ENCODE data around the gene EGLN1.

The EGLN1 gene

GRCh38 chr1:231337043-231337471, 85.0 kb downstream of the EGLN1 start:
- peak overlapping the region; percentile 92 for H3K4me3 ChIP-seq
- no peak for TF ChIP-seq CTCF (IDR thresholded peaks at IDR 0.05)
- DNase-seq (ENCODE audit: low spot score): no peak
- H3K27ac ChIP-seq: peak overlapping the region; percentile 91 to 93

GRCh38 chr1:231335663-231336602, 86.2 kb downstream of the EGLN1 start:
- Histone ChIP-seq H3K27ac (no peak overlapping the region), H3K4me3 (peak overlapping the region; percentile 92)
- no peak for DNase-seq (ENCODE audit: low spot score)
- TF ChIP-seq CTCF (IDR thresholded peaks at IDR 0.05): no peak

- Histone ChIP-seq H3K27ac (no peak overlapping the region), H3K4me3 (peak overlapping the region; percentile 92)
- TF ChIP-seq CTCF (IDR thresholded peaks at IDR 0.05): no peak
- no peak for DNase-seq (ENCODE audit: low spot score)
Observed at GRCh38 chr1:231334952-231335351, 87.1 kb downstream of the EGLN1 start.

GRCh38 chr1:231334079-231334666, 87.9 kb downstream of the EGLN1 start:
- Histone ChIP-seq H3K4me3 (peak overlapping the region; percentile 92), H3K27ac (no peak overlapping the region)
- DNase-seq (ENCODE audit: low spot score): no peak
- TF ChIP-seq CTCF (IDR thresholded peaks at IDR 0.05): no peak

- H3K4me3 ChIP-seq: peak overlapping the region; percentile 92
Observed at GRCh38 chr1:231332761-231333160, 89.3 kb downstream of the EGLN1 start.

GRCh38 chr1:231329483-231329882, 92.6 kb downstream of the EGLN1 start:
- no peak overlapping the region for H3K27ac ChIP-seq
- H3K4me3 ChIP-seq: no peak overlapping the region
- no peak for TF ChIP-seq CTCF (IDR thresholded peaks at IDR 0.05)
- DNase-seq (ENCODE audit: low spot score): no peak

More at GRCh38 chr1:231332761-231333160, 89.3 kb downstream of the EGLN1 start:
- no peak for TF ChIP-seq CTCF (IDR thresholded peaks at IDR 0.05)
- H3K27ac ChIP-seq: no peak overlapping the region
- no peak for DNase-seq (ENCODE audit: low spot score)

Measured in coronary artery (tissue), 2 donors.